ENCODE measurements around the gene CALHM6.

- no peak for TF ChIP-seq CTCF (IDR thresholded peaks at IDR 0.05; ENCODE audit: control extremely low read depth in 1 of 3, insufficient read depth in 1 of 3, low read depth in 1 of 3, low read length in 3 of 3)
- TF ChIP-seq EZH2 (IDR thresholded peaks at IDR 0.05; ENCODE audit: low read depth, low read length, severe bottlenecking): no peak
- no peak for TF ChIP-seq GTF2F1 (IDR thresholded peaks at IDR 0.05; ENCODE audit: borderline replicate concordance, low read depth, low read length)
- TF ChIP-seq POLR2AphosphoS5 (IDR thresholded peaks at IDR 0.05; ENCODE audit: low read depth, low read length): no peak
- TF ChIP-seq NRF1 (IDR thresholded peaks at IDR 0.05; ENCODE audit: low read depth, low read length): no peak
- no peak for TF ChIP-seq KDM1A (IDR thresholded peaks at IDR 0.05; ENCODE audit: borderline replicate concordance, low read length)
- TF ChIP-seq RNF2 (IDR thresholded peaks at IDR 0.05; ENCODE audit: borderline replicate concordance, low read depth, low read length, missing control alignments, poor library complexity, severe bottlenecking): no peak
- TF ChIP-seq TAF1 (IDR thresholded peaks at IDR 0.05; ENCODE audit: low read depth, low read length): no peak
- TF ChIP-seq EP300 (IDR thresholded peaks at IDR 0.05; ENCODE audit: borderline replicate concordance in 1 of 2, low read depth in 2 of 2, low read length in 2 of 2): no peak
- TF ChIP-seq CBX5 (IDR thresholded peaks at IDR 0.05; ENCODE audit: low read depth, low read length): no peak
- TF ChIP-seq HDAC6 (IDR thresholded peaks at IDR 0.05; ENCODE audit: low read depth, low read length): no peak
- TF ChIP-seq POLR2A (IDR thresholded peaks at IDR 0.05; ENCODE audit: control extremely low read depth in 1 of 2, low read depth in 2 of 2, low read length in 2 of 2): no peak
These were observed 7.1 kb downstream of the CALHM6 start for GRCh38 chr6:116468293-116468692.

Data from H1 (cell line).